Measurements from ENCODE around the gene P2RY11. TPM values are rescaled to one million over a fixed set of nuclear protein-coding genes. Genes with fewer than 3 reads are reported as not detected.

Gene P2RY11
- total RNA-seq, 1 experiment from 2014 or later: 43.1 TPM

- intact Hi-C loops (cut with micrococcal nuclease): loop anchor here (1.0 kb wide), 1 partner anchor 130 kb away; no protein-coding TSS in a partner anchor
- peaks cover 6% of the 10 kb centered on the region for H3K4me1 Mint-ChIP-seq (ENCODE audit: insufficient read depth, unreplicated experiment)
- H3K9me3 Mint-ChIP-seq (ENCODE audit: unreplicated experiment): no peaks in the 10 kb centered on the region
- TF ChIP-seq, protein P1, sequence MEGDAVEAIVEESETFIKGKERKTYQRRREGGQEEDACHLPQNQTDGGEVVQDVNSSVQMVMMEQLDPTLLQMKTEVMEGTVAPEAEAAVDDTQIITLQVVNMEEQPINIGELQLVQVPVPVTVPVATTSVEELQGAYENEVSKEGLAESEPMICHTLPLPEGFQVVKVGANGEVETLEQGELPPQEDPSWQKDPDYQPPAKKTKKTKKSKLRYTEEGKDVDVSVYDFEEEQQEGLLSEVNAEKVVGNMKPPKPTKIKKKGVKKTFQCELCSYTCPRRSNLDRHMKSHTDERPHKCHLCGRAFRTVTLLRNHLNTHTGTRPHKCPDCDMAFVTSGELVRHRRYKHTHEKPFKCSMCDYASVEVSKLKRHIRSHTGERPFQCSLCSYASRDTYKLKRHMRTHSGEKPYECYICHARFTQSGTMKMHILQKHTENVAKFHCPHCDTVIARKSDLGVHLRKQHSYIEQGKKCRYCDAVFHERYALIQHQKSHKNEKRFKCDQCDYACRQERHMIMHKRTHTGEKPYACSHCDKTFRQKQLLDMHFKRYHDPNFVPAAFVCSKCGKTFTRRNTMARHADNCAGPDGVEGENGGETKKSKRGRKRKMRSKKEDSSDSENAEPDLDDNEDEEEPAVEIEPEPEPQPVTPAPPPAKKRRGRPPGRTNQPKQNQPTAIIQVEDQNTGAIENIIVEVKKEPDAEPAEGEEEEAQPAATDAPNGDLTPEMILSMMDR (IDR thresholded peaks at IDR 0.05; ENCODE audit: unreplicated experiment): no peak
- DNase-seq (ENCODE audit: unreplicated experiment): peak; percentile 68
- peaks cover 32% of the 10 kb centered on the region for H3K36me3 Mint-ChIP-seq (ENCODE audit: insufficient read depth, unreplicated experiment)
- ChIA-PET CTCF (interaction anchor here (0.6 to 1.6 kb wide), 14 partner anchors 9 to 246 kb away, joined by 3 to 9 read pairs (median 6); partner anchors contain the start of gene PPAN), POLR2A (interaction anchor here (0.5 to 1.6 kb wide), 11 partner anchors 9 to 567 kb away, joined by 3 to 12 read pairs (median 3); partner anchors contain the start of genes DNMT1 and PPAN)
- H3K4me3 Mint-ChIP-seq (ENCODE audit: unreplicated experiment): peak overlapping the region; percentile 41
- no TSS peak for BruUV-seq (replicated peaks)
- H3K27me3 Mint-ChIP-seq (ENCODE audit: insufficient read depth, unreplicated experiment): no peaks in the 10 kb centered on the region
- no peak overlapping the region for H3K27ac Mint-ChIP-seq (ENCODE audit: low read depth, unreplicated experiment)
Measured at GRCh38 chr19:10120538-10121189, 9.2 kb downstream of the P2RY11 start.

DNA sequence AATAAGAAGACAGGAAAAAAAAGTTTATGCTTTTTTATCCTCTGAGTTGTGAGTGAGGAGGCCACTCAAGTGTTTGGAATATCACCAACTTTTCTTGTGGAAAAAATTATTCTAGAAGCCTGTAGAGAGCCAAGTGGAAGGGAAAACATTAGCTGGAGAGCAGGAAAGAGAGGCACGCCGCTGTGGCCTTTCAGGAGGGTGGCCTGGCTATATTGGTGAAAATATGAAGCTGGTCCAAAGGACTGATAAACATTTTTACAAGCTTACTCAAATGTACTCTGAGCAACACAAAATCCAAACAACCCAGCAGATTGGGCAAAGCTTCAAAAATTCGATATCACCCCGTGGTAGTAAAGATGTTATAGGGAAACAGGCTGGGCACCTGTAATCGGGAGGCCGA is 10.6 kb downstream of the P2RY11 start:
- no peaks in the 10 kb centered on the region for H3K9me3 Mint-ChIP-seq (ENCODE audit: unreplicated experiment)
- no peak for DNase-seq (ENCODE audit: unreplicated experiment)
- BruUV-seq (replicated peaks): no TSS peak
- H3K4me1 Mint-ChIP-seq (ENCODE audit: insufficient read depth, unreplicated experiment): peaks cover 6% of the 10 kb centered on the region
- no peaks in the 10 kb centered on the region for H3K27me3 Mint-ChIP-seq (ENCODE audit: insufficient read depth, unreplicated experiment)
- H3K36me3 Mint-ChIP-seq (ENCODE audit: insufficient read depth, unreplicated experiment): peaks cover 19% of the 10 kb centered on the region
- TF ChIP-seq, protein P1 (IDR thresholded peaks at IDR 0.05; ENCODE audit: unreplicated experiment): no peak
- no peak overlapping the region for H3K4me3 Mint-ChIP-seq (ENCODE audit: unreplicated experiment)
- ChIA-PET CTCF (interaction anchor here (0.6 to 1.4 kb wide), 3 partner anchors 70 to 280 kb away, joined by 3 to 5 read pairs (median 4); no protein-coding TSS in a partner anchor), POLR2A (interaction anchor here (0.7 to 1.2 kb wide), 2 partner anchors 11 to 16 kb away, joined by 4 read pairs; partner anchors contain the start of gene PPAN)
- H3K27ac Mint-ChIP-seq (ENCODE audit: low read depth, unreplicated experiment): peak overlapping the region; percentile 33
- intact Hi-C loops (cut with micrococcal nuclease): no loop called here

- intact Hi-C loops (cut with micrococcal nuclease): no loop called here
- no peaks in the 10 kb centered on the region for H3K27me3 Mint-ChIP-seq (ENCODE audit: insufficient read depth, unreplicated experiment)
- no peak for DNase-seq (ENCODE audit: unreplicated experiment)
- no TSS peak for BruUV-seq (replicated peaks)
- TF ChIP-seq, protein P1 (IDR thresholded peaks at IDR 0.05; ENCODE audit: unreplicated experiment): no peak
- H3K4me1 Mint-ChIP-seq (ENCODE audit: insufficient read depth, unreplicated experiment): peaks cover 6% of the 10 kb centered on the region
- no peaks in the 10 kb centered on the region for H3K9me3 Mint-ChIP-seq (ENCODE audit: unreplicated experiment)
- H3K4me3 Mint-ChIP-seq (ENCODE audit: unreplicated experiment): no peak overlapping the region
- H3K27ac Mint-ChIP-seq (ENCODE audit: low read depth, unreplicated experiment): no peak overlapping the region
- ChIA-PET CTCF (interaction anchor here (0.6 to 1.0 kb wide), 2 partner anchors 193 to 1471 kb away, joined by 3 to 4 read pairs; no protein-coding TSS in a partner anchor), POLR2A (interaction anchor here (0.6 kb wide), 1 partner anchor 1022 kb away, joined by 3 read pairs; no protein-coding TSS in a partner anchor)
- H3K36me3 Mint-ChIP-seq (ENCODE audit: insufficient read depth, unreplicated experiment): no peaks in the 10 kb centered on the region
Measured at GRCh38 chr19:10124429-10124828, 12.9 kb downstream of the P2RY11 start.

DNA sequence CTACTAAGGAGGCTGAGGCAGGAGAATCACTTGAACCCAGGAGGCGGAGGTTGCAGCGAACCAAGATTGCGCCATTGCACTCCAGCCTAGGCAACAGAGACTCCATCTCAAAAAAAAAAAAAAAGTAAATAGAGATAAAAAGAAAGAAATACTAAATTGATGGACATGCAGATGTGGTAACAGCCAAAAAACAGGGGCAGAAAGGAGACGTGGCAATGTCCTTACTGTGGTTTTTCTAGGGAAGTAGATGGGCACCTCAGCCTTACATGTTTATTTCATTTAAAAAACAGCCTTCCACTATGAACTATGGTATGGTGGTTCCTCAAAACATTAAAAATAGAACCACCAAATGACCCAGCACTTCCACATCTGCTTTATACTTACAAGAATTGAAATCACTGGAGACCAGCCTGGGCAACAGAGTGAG is 14.7 kb downstream of the P2RY11 start:
- Mint-ChIP-seq H3K4me1 (ENCODE audit: insufficient read depth, unreplicated experiment) (no peaks in the 10 kb centered on the region), H3K4me3 (ENCODE audit: unreplicated experiment) (no peak overlapping the region), H3K27me3 (ENCODE audit: insufficient read depth, unreplicated experiment) (no peaks in the 10 kb centered on the region), H3K36me3 (ENCODE audit: insufficient read depth, unreplicated experiment) (peaks cover 9% of the 10 kb centered on the region), H3K27ac (ENCODE audit: low read depth, unreplicated experiment) (no peak overlapping the region), H3K9me3 (ENCODE audit: unreplicated experiment) (no peaks in the 10 kb centered on the region)
- intact Hi-C loops (cut with micrococcal nuclease): no loop called here
- BruUV-seq (replicated peaks): no TSS peak
- ChIA-PET CTCF (interaction anchor here (0.9 kb wide), 1 partner anchor 124 kb away, joined by 3 read pairs; no protein-coding TSS in a partner anchor), POLR2A (no interaction called here)
- TF ChIP-seq, protein P1 (IDR thresholded peaks at IDR 0.05; ENCODE audit: unreplicated experiment): no peak
- no peak for DNase-seq (ENCODE audit: unreplicated experiment)
